Breast epithelium (tissue), 3 donors: ENCODE data around the gene PLD3.
"Not testable (repeated sequence)": the region's sequence is repeated elsewhere in the genome, so short reads cannot be mapped to it uniquely, and the experiment has no call there.

ENCODE experiments used
- CTCF ChIP-seq, 3 donors: fragments of 450-650 bp; IDR thresholded peaks; one replicate each; pipeline ENCODE4 v1.5.1; 2016 to 2017; ENCODE audit warnings: antibody characterized with exemption in 3 of 3, mild to moderate bottlenecking in 3 of 3, moderate library complexity in 3 of 3
- POLR2A ChIP-seq: fragments of 450-650 bp; IDR thresholded peaks from one replicate; pipeline ENCODE4 v1.6.1; 2016; ENCODE audit warnings: antibody characterized with exemption, mild to moderate bottlenecking, moderate library complexity

- TF ChIP-seq CTCF (IDR thresholded peaks at IDR 0.05); POLR2A: not testable (repeated sequence)
These were observed 15.4 kb upstream of the PLD3 start for GRCh38 chr19:40333083-40333482.
